NCI-H1694 treated with DMSO at 0.1 percent for 48 hours (cell line): ENCODE data around the gene ADH1A.
"Not testable (repeated sequence)": the region's sequence is repeated elsewhere in the genome, so short reads cannot be mapped to it uniquely, and the experiment has no call there.

Experiments used
- DNase-seq: peaks from one replicate; lab custom pipeline; 2025; lab: John Stamatoyannopoulos, UW

The ADH1A gene

DNA sequence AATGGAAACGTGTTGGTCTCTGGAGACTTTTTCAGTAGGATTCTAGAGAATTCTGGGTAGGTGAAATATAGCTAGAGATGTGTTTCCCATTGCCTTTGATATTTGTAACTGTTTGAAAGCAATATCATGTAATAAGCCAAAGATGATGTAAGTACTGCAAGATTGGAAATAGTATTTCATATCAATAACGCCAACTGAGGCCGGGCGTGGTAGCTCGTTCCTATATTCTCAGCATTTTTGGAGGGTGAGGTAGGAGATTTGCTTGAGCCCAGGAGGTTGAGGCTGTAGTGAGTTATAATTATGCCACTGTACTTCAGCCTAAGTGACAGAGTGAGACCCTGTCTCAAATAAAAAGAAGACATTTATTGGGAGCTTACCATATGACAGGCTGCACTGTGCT, 9.5 kb downstream of the ADH1A start:
- no peak for DNase-seq

DNA sequence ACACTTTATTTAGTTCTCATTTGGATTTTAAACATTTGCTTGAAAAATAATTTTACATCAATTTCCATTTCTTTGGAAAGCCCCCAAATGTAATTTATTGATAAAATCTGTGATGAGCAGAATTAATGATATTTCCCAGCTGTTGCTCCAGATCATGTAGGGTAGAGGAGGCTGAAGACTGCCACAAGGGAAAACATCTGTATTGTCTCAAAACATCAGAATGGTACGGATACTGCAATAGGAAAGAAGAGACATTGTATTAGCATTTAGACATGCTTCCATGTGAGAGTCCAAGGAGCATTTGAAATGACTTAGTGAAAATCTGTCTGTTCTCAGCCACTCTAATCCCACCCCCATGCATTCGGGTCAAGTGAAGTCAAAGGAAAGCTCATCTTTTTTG, 14.4 kb downstream of the ADH1A start:
- no peak for DNase-seq

DNA sequence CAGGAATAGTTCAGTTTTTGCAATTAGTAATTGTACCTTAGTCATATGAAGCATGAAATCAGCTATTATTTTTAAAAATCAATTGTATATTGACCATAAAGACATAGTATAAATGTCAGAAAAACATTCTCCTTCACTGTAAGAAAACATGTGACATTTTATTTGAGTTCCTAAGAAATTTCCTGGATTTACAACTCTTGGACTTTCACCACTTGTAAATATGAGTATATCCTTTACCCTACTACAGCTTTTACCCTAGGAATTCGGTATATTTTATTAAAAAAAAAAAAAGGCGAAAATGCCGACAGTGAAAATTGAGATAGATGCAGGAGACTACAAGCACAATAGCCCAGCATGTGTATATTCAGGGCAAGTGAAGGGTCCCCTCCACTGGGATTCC, 14.9 kb downstream of the ADH1A start:
- no peak for DNase-seq

DNA sequence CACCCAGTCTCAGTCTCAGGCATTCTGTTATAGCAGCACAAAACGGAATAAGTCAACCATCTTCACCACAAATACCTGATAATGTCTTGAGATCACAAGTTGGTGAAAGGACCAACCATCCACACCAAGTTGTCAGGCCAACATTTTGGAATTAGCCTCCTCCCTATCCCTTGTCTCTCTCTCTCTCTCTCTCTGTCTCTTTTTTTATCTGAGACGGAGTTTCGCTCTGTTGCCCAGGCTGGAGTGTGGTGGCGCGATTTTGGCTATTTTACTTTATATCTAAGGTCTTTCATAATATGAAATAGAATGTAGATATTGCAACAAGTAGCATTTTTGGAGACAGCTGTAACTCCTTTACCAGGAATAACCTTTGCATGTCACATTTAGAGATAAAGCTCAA, 15.7 kb downstream of the ADH1A start:
- no peak for DNase-seq

DNA sequence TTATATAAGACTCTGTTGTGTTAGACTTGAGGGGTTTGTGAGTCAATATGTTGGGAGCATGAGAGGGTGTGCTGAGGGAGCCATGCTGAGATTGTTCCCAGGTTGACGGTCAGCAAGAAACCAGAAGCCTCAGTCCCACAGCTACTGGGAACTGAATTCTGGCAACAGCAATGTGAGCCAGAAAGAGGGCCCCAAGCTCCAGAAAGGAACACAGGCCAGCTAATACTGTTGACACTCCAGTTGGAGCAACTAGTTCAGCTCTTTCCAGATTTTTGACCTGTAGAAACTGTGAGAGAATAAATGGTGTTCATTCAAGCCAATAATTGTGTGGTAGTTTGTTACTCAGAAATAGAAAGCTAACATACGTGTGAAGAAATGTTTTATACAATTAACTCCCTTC, 17.1 kb downstream of the ADH1A start:
- no peak for DNase-seq

DNA sequence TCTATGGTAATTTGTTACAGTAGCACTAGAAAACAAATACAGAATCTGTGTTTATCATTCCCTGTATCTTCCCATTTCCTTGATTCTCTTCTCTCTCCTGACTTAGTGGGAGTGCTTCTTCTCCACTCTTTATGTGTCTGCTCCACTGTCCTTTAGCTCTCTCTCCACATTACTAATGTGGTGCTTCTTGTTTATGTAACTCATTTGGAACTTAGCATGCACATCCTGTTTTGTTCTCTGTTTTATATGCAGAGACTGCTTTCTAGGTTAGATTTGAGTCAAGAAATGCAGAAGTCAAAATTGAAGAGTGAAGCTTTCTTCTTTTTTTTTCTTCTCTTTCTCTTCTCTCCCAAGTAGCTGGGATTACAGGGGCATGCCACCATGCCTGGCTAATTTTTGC, 25.9 kb downstream of the ADH1A start:
- no peak for DNase-seq

DNA sequence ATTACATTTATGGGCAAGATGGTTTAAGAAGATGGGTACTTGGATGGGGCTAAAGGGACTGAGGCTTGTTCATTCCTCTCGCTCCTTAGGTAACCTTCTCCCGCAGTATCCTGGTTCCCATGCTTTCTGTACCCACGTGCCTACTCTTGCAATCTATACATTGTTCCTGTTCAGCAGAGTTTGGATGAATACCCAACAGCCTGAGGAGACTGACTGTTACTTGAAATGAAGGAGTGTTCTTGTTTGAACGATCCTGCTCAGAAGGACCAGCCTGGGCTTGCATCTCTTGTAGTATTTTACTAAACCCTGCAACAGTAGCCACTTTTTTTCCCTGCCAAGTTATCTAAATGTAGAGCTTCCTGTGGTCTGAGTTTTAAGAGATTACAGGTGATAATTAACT, 38.0 kb downstream of the ADH1A start:
- DNase-seq: no peak

DNA sequence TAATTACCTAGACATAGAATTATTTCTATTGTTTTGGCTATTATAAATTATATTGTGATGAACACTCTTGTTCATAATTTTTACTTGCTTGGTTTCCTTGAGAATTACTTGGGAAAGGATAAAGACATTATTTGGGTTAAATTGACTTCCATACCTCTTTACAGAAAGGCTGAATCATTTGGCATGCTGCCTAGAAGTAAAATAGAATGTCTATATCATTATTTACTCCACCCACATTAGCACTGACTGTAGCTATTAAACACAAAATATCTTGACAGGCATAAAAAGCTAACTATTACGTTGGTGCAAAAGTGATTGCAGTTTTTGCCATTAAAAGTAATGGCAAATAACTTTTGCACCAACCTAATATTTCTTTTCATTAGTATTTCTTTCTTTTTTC, 42.1 kb downstream of the ADH1A start:
- DNase-seq: no peak

DNA sequence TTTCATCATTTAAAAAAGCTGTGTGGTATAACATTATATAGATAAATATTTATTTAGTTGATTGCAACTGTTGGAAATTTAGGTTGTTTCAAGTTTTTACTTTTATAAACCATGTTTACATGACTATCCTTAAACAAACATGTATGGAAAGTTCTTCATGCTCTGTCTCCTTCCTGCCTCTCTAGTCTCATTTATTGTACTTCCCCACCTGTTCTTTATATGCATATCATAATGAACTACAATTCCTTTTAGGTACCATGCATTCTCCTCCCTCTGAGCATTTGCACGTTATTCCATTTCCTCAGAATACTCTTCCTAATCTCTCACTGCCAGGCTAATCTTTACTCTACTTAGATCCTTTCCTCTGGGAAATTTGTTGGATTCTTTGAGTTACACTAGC, 54.8 kb downstream of the ADH1A start:
- DNase-seq: no peak

DNA sequence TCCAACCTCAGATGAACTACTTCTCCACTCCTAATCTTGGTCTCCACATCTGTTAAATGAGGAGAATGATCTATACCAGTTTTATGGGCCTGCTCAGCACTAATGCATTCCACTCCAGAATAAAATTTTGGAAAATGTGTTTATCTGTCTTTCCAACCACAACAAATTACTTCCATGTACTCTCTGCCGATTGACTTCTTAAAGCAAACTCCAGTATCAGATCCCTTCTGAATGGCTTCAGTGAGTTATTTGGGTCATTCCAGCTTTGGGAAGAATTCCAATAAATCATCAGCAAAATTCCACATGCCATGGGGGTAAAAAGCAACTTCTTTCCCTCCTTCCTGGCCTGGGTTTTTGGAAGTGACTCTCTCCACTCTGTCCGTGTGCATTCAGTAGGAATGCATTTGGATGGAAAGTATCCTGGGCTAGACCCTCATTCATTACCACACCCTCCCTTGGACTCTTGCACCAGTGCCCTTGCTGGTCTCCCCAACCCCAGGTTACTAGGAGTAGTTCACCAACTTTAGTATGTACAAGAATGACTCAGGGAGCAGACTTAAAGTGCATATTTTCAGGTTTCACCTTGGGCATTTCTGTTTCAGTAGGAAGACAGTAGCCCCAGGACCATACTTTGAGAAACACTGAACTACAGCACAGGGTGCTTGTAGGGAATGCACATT, 56.3 kb downstream of the ADH1A start:
- DNase-seq: no peak

DNA sequence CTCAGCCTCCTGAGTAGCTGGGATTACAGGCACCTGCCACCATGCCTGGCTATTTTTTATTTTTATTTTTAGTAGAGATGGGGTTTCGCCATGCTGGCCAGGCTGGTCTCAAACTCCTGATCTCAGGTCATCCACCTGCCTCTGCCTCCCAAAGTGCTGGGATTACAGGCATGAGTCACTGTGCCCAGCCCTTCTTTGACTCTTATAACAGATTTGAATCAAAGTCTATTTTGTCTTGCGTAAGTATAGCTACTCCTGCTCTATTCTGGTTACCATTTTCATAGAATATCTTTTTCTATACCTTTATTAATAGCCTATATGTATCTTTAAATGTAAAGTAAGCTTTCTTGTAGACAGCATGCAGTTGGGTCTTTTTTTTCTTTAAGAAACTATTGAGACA, 57.4 kb downstream of the ADH1A start:
- DNase-seq: not testable (repeated sequence)

DNA sequence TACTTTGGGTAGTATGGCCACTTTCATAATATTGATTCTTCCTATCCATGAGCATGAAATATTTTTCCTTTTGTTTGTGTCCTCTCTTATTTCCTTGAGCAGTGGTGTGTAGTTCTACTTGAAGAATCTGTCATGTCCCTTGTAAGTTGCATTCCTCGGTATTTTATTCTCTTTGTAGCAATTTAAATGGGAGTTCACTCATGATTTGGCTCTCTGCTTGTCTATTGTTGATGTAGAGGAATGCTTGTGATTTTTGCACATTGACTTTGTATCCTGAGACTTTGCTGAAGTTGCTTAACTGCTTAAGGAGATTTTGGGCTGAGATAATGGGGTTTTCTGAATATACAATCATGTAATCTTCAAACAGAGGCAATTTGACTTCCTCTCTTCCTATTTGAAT, 62.1 kb downstream of the ADH1A start:
- not testable (repeated sequence) for DNase-seq

DNA sequence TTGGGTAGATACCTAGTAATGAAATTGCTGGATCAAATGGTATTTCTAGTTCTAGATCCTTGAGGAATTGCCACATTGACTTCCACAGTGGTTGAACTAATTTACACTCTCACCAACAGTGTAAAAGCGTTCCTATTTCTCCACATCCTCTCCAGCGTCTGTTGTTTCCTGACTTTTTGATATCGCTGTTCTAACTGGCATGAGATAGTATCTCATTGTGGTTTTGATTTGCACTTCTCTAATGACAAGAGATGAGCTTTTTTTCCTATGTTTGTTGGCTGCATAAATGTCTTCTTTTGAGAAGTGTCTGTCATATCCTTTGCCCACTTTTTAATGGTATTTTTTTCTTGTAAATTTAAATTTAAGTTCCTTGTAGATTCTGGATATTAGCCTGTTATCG, 63.1 kb downstream of the ADH1A start:
- DNase-seq: not testable (repeated sequence)
